Loucy (cell line): Measurements from ENCODE around the gene IGSF8.

Experiments
- CTCF ChIP-seq: fragments of 200-600 bp; sonication (generic); conservative IDR thresholded peaks from 2 replicates; pipeline ENCODE4 v1.5.1; 2014; ENCODE audit warnings: mild to moderate bottlenecking, antibody characterized with exemption, low read length
- EZH2phosphoT487 ChIP-seq: fragments of 200-600 bp; IDR thresholded peaks from 2 replicates; pipeline ENCODE4 v1.6.1; 2018; ENCODE audit warnings: antibody characterized with exemption, mild to moderate bottlenecking, moderate library complexity, borderline replicate concordance

DNA sequence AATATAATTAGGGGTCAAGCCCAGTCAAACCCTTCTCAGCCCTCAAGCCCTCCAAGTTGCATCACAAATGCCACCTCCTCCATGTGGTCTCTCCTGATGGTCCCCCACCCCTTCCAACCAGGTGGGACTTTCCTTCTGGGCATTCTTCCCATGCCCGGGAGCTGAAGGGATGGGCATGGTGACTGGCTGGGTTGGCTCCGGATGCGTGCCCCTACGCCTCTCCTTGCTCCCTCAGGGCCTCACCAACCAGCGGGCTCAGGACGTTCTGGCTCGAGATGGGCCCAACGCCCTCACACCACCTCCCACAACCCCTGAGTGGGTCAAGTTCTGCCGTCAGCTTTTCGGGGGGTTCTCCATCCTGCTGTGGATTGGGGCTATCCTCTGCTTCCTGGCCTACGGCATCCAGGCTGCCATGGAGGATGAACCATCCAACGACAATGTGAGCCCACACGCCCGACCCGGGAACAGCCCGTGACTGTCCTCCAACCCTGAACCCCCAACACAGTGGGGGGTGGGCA lies 24.6 kb upstream of the IGSF8 start:
- TF ChIP-seq CTCF (no peak), EZH2phosphoT487 (no peak)
